Esophagus squamous epithelium (tissue), 5 donors: ENCODE results near the gene MRAP. TPM values are rescaled to one million over a fixed set of nuclear protein-coding genes. Genes with fewer than 3 reads are reported as not detected.

Experiments
- DNase-seq: peaks from one replicate; lab custom pipeline; 2025; lab: John Stamatoyannopoulos, UW
- H3K27ac ChIP-seq, 4 donors: fragments of 200-600 bp; sonication (generic); one replicate each; pipeline ENCODE4 v1.5.1; 2016 to 2019; ENCODE audit warnings: mild to moderate bottlenecking in 1 of 4
- H3K27me3 ChIP-seq, 4 donors: fragments of 200-600 bp; sonication (generic); 1 replicate in 3 of 4; 2 replicates in 1 of 4; pipeline versions ENCODE4 v1.5.1 to v1.6.0; 2017 to 2021; ENCODE audit warnings: antibody characterized with exemption in 1 of 4
- H3K36me3 ChIP-seq, 3 donors: fragments of 200-600 bp; sonication (generic); one replicate each; pipeline ENCODE4 v1.5.1; 2016 to 2019
- H3K4me1 ChIP-seq, 3 donors: fragments of 200-600 bp; sonication (generic); one replicate each; pipeline ENCODE4 v1.5.1; 2017 to 2019
- H3K4me3 ChIP-seq, 4 donors: fragments of 200-600 bp; sonication (generic); 1 replicate in 3 of 4; 2 replicates in 1 of 4; pipeline ENCODE4 v1.5.1; 2016 to 2019; ENCODE audit warnings: mild to moderate bottlenecking in 2 of 4, moderate library complexity in 1 of 4
- H3K9me3 ChIP-seq, 3 donors: fragments of 200-600 bp; sonication (generic); one replicate each; pipeline ENCODE4 v1.5.1; 2016 to 2019
- POLR2A ChIP-seq, 4 donors: fragments of 450-650 bp; IDR thresholded peaks; one replicate each; pipeline ENCODE4 v1.6.1; 2017; ENCODE audit warnings: antibody characterized with exemption in 4 of 4, mild to moderate bottlenecking in 4 of 4, moderate library complexity in 3 of 4
- WGBS, 2 donors: methylation state at CpG; one replicate each; pipeline ENCODE4 v1.1.5; 2018; 5-methylcytosine and 5-hydroxymethylcytosine counted together
- intact Hi-C: fragments of 100-400 bp; cut with DNase I; formaldehyde crosslinking; loops from one replicate; pipeline ENCODE4 v1.15.0; 2022
- total RNA-seq, 4 donors: library from RNA; depleted of rRNA; stranded (reverse); fragments of >200 nt; gene quantifications; one replicate each; pipeline ENCODE4 v1.1.0, GENCODE V29; 2016
- TF ChIP-seq, protein P1 (sequence below), 6 experiments: fragments of 450-650 bp in 4 of 6; fragments of 200-600 bp in 2 of 6; sonication (generic) in 2 of 6; IDR thresholded peaks; one replicate each; pipeline ENCODE4 v1.5.1; 2016 to 2019; ENCODE audit warnings: antibody characterized with exemption in 6 of 6, mild to moderate bottlenecking in 4 of 6, moderate library complexity in 4 of 6
- donor health status: DM: yes; HTN: yes; CAD: no.

The MRAP gene
- total RNA-seq, 4 donors from 2014 or later, result 0.29 TPM; not detected in 3

- 44 to 51% methylated on average over 3 of the region's 3 CpGs for WGBS, 2 donors
- intact Hi-C loops, result no loop called here
- no peak for DNase-seq
- Histone ChIP-seq H3K9me3 (no peaks in the 10 kb centered on the region), H3K27me3 (no peaks in the 10 kb centered on the region), H3K4me3 (no peak overlapping the region), H3K27ac (peak overlapping the region; percentile 35 to 74 (median 68)), H3K36me3 (peaks cover 16 to 96% (median 25%) of the 10 kb centered on the region in 3 donors), H3K4me1 (peaks cover 0 to 23% (median 13%) of the 10 kb centered on the region in 3 donors)
- TF ChIP-seq POLR2A (IDR thresholded peaks at IDR 0.05), result no peak
- TF ChIP-seq, protein P1, sequence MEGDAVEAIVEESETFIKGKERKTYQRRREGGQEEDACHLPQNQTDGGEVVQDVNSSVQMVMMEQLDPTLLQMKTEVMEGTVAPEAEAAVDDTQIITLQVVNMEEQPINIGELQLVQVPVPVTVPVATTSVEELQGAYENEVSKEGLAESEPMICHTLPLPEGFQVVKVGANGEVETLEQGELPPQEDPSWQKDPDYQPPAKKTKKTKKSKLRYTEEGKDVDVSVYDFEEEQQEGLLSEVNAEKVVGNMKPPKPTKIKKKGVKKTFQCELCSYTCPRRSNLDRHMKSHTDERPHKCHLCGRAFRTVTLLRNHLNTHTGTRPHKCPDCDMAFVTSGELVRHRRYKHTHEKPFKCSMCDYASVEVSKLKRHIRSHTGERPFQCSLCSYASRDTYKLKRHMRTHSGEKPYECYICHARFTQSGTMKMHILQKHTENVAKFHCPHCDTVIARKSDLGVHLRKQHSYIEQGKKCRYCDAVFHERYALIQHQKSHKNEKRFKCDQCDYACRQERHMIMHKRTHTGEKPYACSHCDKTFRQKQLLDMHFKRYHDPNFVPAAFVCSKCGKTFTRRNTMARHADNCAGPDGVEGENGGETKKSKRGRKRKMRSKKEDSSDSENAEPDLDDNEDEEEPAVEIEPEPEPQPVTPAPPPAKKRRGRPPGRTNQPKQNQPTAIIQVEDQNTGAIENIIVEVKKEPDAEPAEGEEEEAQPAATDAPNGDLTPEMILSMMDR (IDR thresholded peaks at IDR 0.05), result no peak
These were observed 29.9 kb downstream of the MRAP start for GRCh38 chr21:32328595-32328994.

DNA sequence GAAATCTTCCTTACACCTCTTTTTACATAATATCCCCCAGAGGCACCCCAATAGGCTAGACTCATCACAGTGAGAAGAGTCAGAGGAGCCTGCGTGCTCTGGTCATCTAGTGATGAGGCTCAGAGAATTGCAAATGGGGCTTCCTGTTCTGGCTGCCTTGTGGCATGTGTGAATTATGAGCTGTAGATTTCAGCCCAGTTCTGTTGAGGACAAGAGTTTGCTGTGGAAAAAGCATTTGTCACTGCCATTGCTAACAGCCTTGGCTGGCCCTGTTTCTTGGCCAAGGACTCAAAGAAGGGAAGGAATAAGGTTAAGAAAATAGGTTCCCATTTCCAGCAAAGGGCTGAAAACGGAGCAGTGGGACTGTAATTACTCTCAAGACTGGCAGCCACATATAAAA, 30.7 kb downstream of the MRAP start:
- Histone ChIP-seq H3K27ac (peak overlapping the region; percentile 15 to 74 (median 68)), H3K36me3 (peaks cover 17 to 96% (median 27%) of the 10 kb centered on the region in 3 donors)
- WGBS, 2 donors, result 50 to 74% methylated on average over 1 to 2 of the region's 2 CpGs

GRCh38 chr21:32329776-32330175, 31.1 kb downstream of the MRAP start:
- TF ChIP-seq POLR2A (IDR thresholded peaks at IDR 0.05), result no peak
- TF ChIP-seq, protein P1 (IDR thresholded peaks at IDR 0.05), result no peak
- Histone ChIP-seq H3K4me1 (peaks cover 0 to 23% (median 13%) of the 10 kb centered on the region in 3 donors), H3K27me3 (no peaks in the 10 kb centered on the region), H3K27ac (peak overlapping the region in 2 of 4 donors; percentile 64 to 74), H3K9me3 (no peaks in the 10 kb centered on the region), H3K36me3 (peaks cover 15 to 96% (median 27%) of the 10 kb centered on the region in 3 donors), H3K4me3 (no peak overlapping the region)
- intact Hi-C loops, result no loop called here
- DNase-seq, result no peak
- 71 to 75% methylated on average over 3 of the region's 3 CpGs for WGBS, 2 donors

More for the DNA sequence above, 30.7 kb downstream of the MRAP start:
- no peaks in the 10 kb centered on the region for H3K27me3 ChIP-seq
- TF ChIP-seq, protein P1 (IDR thresholded peaks at IDR 0.05), result no peak
- no peak for TF ChIP-seq POLR2A (IDR thresholded peaks at IDR 0.05)
- no peak overlapping the region for H3K4me3 ChIP-seq
- DNase-seq, result no peak
- H3K4me1 ChIP-seq, result peaks cover 0 to 23% (median 13%) of the 10 kb centered on the region in 3 donors
- no peaks in the 10 kb centered on the region for H3K9me3 ChIP-seq
- intact Hi-C loops, result no loop called here

DNA sequence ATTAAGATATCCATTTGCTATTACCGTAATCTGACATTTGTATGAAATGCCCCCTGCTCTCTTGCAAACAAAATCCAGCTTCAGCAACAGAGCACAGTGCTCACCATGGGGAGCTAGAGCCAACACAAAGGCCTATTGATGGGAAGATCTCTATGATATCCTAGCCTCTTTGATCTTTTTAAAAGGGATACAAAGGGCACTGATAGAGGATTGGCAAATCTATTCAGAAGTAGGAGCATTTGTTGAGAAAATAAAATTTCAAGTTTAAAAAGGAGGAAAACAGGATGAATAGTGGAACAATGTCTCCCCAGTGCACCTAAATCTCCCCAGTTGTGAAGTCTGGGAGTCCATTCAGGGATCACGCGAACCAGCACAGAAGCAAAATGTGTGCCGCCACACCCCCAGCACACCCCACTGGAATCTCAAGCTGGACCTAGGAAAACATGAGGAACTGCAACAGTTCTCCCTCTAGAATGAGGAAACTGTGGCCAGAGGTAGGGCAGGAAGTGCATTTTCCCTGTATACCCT, 32.2 kb downstream of the MRAP start:
- 98 to 100% methylated on average over 4 of the region's 4 CpGs for WGBS, 2 donors
- Histone ChIP-seq H3K27ac (no peak overlapping the region), H3K4me1 (peaks cover 0 to 23% (median 13%) of the 10 kb centered on the region in 3 donors), H3K27me3 (no peaks in the 10 kb centered on the region), H3K36me3 (peaks cover 18 to 96% (median 19%) of the 10 kb centered on the region in 3 donors), H3K4me3 (no peak overlapping the region), H3K9me3 (no peaks in the 10 kb centered on the region)
- DNase-seq, result no peak
- intact Hi-C loops, result no loop called here
- TF ChIP-seq POLR2A (IDR thresholded peaks at IDR 0.05), result no peak
- TF ChIP-seq, protein P1 (IDR thresholded peaks at IDR 0.05), result no peak

- no peak for DNase-seq
These were observed 33.0 kb downstream of the MRAP start for GRCh38 chr21:32331444-32332305.

More at GRCh38 chr21:32331444-32332305, 33.0 kb downstream of the MRAP start:
- H3K9me3 ChIP-seq, result no peaks in the 10 kb centered on the region
- intact Hi-C loops, result no loop called here
- TF ChIP-seq, protein P1 (IDR thresholded peaks at IDR 0.05), result no peak
- no peak for TF ChIP-seq POLR2A (IDR thresholded peaks at IDR 0.05)
- WGBS, 2 donors, result 86 to 91% methylated on average over 9 of the region's 9 CpGs
- peaks cover 16 to 96% (median 23%) of the 10 kb centered on the region in 3 donors for H3K36me3 ChIP-seq
- no peaks in the 10 kb centered on the region for H3K27me3 ChIP-seq
- no peak overlapping the region for H3K27ac ChIP-seq
- peaks cover 0 to 23% (median 13%) of the 10 kb centered on the region in 3 donors for H3K4me1 ChIP-seq
- no peak overlapping the region for H3K4me3 ChIP-seq
